AG04450 (cell line): ENCODE data around the gene GSC2. TPM values are rescaled to one million over a fixed set of nuclear protein-coding genes. Genes with fewer than 3 reads are reported as not detected.

ENCODE experiments used
- CTCF ChIA-PET: fragments of 300-600, 350-600 bp; formaldehyde crosslinking; extraction: SDS; loops from one replicate; lab custom pipeline; 2022; ENCODE audit warnings: antibody characterized with exemption, inconsistent platforms; lab: Charles Lee
- POLR2A ChIA-PET: fragments of 350-600 bp; formaldehyde crosslinking; extraction: SDS; loops from one replicate; lab custom pipeline; 2021; ENCODE audit warnings: antibody characterized with exemption, inconsistent platforms; lab: Yijun Ruan, JAX
- DNase-seq: peaks from one replicate; pipeline ENCODE4 v3.0.0-alpha.2; 2011; ENCODE audit warnings: low read depth, low spot score
- H3K27ac ChIP-seq: one replicate; pipeline ENCODE4 v1.5.1; 2012; ENCODE audit warnings: low read depth, low read length, control low read depth
- H3K27me3 ChIP-seq: one replicate; pipeline ENCODE4 v1.6.0; 2012; ENCODE audit warnings: low read length; ENCODE audit not compliant: control insufficient read depth, insufficient read depth
- H3K4me3 ChIP-seq: 2 replicates; pipeline ENCODE4 v1.5.1; 2011; ENCODE audit warnings: mild to moderate bottlenecking, low read depth, low read length, control low read depth
- H3K9me3 ChIP-seq: 2 replicates; pipeline ENCODE4 v1.5.1; 2012; ENCODE audit warnings: low read length; ENCODE audit not compliant: control insufficient read depth, insufficient read depth
- CTCF ChIP-seq: IDR thresholded peaks from 2 replicates; pipeline ENCODE4 v1.5.1; 2011; ENCODE audit warnings: low read depth, low read length, control low read depth, inconsistent platforms
- polyA plus RNA-seq: library from polyadenylated mRNA; depleted of rRNA; stranded (reverse); fragments of >200 nt; gene quantifications from 2 replicates; pipeline ENCODE4 v1.2.3, GENCODE V29; 2011; rRNA removed

Gene GSC2
- polyA plus RNA-seq, 1 experiment, result not detected

GRCh38 chr22:19103880-19104821 is 45.9 kb downstream of the GSC2 start:
- H3K27ac ChIP-seq, result peak overlapping the region; percentile 92
- H3K27me3 ChIP-seq, result no peaks in the 10 kb centered on the region
- ChIA-PET CTCF (interaction anchor here (0.9 to 1.4 kb wide), 2 partner anchors 14 to 41 kb away, joined by 3 to 4 read pairs; partner anchors contain the start of gene ESS2), POLR2A (interaction anchor here (0.5 to 1.3 kb wide), 5 partner anchors 18 to 71 kb away, joined by 3 to 7 read pairs (median 4); partner anchors contain the start of genes DGCR2 and ESS2)
- H3K4me3 ChIP-seq, result peak overlapping the region; percentile 22
- no peaks in the 10 kb centered on the region for H3K9me3 ChIP-seq
- peak; percentile 66 for DNase-seq
- no peak for TF ChIP-seq CTCF

GRCh38 chr22:19098157-19098556 is 51.9 kb downstream of the GSC2 start:
- Histone ChIP-seq H3K27me3 (no peaks in the 10 kb centered on the region), H3K27ac (no peak overlapping the region), H3K9me3 (no peaks in the 10 kb centered on the region), H3K4me3 (no peak overlapping the region)
- no peak for DNase-seq
- no peak for TF ChIP-seq CTCF
- CTCF ChIA-PET, result no interaction called here
- POLR2A ChIA-PET, result interaction anchor here (0.5 kb wide), 1 partner anchor 25 kb away, joined by 8 read pairs; no protein-coding TSS in a partner anchor

GRCh38 chr22:19097518-19097917 is 52.6 kb downstream of the GSC2 start:
- ChIA-PET POLR2A (no interaction called here), CTCF (interaction anchor here (1.6 kb wide), 1 partner anchor 13 kb away, joined by 7 read pairs; no protein-coding TSS in a partner anchor)
- Histone ChIP-seq H3K27ac (no peak overlapping the region), H3K9me3 (no peaks in the 10 kb centered on the region), H3K4me3 (no peak overlapping the region), H3K27me3 (no peaks in the 10 kb centered on the region)
- no peak for DNase-seq
- TF ChIP-seq CTCF, result no peak

Other genes with a start within 250 kb of the GSC2 start
- 0.06 and 0.12 TPM in 2 replicates for gene DGCR6, start 244.0 kb downstream of the GSC2 start, polyA plus RNA-seq
- not detected in 2 replicates for gene PRODH, start 214.0 kb downstream of the GSC2 start, polyA plus RNA-seq
- 23.0 and 33.9 TPM in 2 replicates for gene DGCR2, start 27.9 kb downstream of the GSC2 start, polyA plus RNA-seq
- gene TSSK2, start 19.0 kb downstream of the GSC2 start, polyA plus RNA-seq, result not detected in 2 replicates
- gene ESS2, start 5.6 kb downstream of the GSC2 start, polyA plus RNA-seq, result 8.8 and 11.9 TPM in 2 replicates
- gene SLC25A1, start 28.4 kb upstream of the GSC2 start, polyA plus RNA-seq, result 18.4 and 31.4 TPM in 2 replicates
- 6.6 and 8.0 TPM in 2 replicates for gene CLTCL1, start 141.4 kb upstream of the GSC2 start, polyA plus RNA-seq